PC-3 (cell line): ENCODE data around the gene CEBPG. TPM values are rescaled to one million over a fixed set of nuclear protein-coding genes. Genes with fewer than 3 reads are reported as not detected.

Experiments used
- ATAC-seq: fragments of 200-7000 bp; cut with Tn5 transposase; 2 replicates; pipeline ENCODE4 v1.9.1; 2020; ENCODE audit warnings: mild to moderate bottlenecking, moderate library complexity
- BruUV-seq: library from RNA; stranded (reverse); fragments of 400-500 nt; replicated peaks from 2 replicates; lab custom pipeline; 2021; lab: Mats Ljungman, UMichigan
- CTCF ChIA-PET: fragments of 300-600 bp; sonication (Branson Sonifier 250); formaldehyde crosslinking; loops from one replicate; lab custom pipeline; 2022; ENCODE audit warnings: antibody characterized with exemption; lab: Charles Lee
- POLR2A ChIA-PET: fragments of 300-600 bp; sonication (Branson Sonifier 250); formaldehyde crosslinking; loops from one replicate; lab custom pipeline; 2022; ENCODE audit warnings: antibody characterized with exemption; ENCODE audit not compliant: unreplicated experiment; lab: Charles Lee
- DNase-seq: peaks from one replicate; pipeline ENCODE4 v3.0.0-alpha.2; 2015
- H2AFZ ChIP-seq: fragments of 300-600 bp; sonication (generic); 2 replicates; pipeline ENCODE4 v1.6.0; 2016; ENCODE audit warnings: antibody characterized with exemption, low read length
- H3F3A ChIP-seq: fragments of 300-600 bp; sonication (generic); one replicate; pipeline ENCODE4 v1.6.0; 2017; ENCODE audit warnings: antibody characterized with exemption, low read length, control low read depth, mild to moderate bottlenecking; ENCODE audit not compliant: unreplicated experiment
- H3K27ac ChIP-seq: fragments of 300-600 bp; sonication (generic); 2 replicates; pipeline ENCODE4 v1.5.1; 2016; ENCODE audit warnings: mild to moderate bottlenecking, low read length
- H3K27me3 ChIP-seq: fragments of 300-600 bp; sonication (generic); 2 replicates; pipeline ENCODE4 v1.6.1; 2016; ENCODE audit warnings: low read length, mixed read lengths
- H3K36me3 ChIP-seq: fragments of 300-600 bp; sonication (generic); 2 replicates; pipeline ENCODE4 v1.6.1; 2016; ENCODE audit warnings: low read depth, mixed run types, low read length, mixed read lengths
- H3K4me1 ChIP-seq: fragments of 300-600 bp; sonication (generic); 2 replicates; pipeline ENCODE4 v1.5.1; 2016; ENCODE audit warnings: low read length; ENCODE audit not compliant: insufficient read depth
- H3K4me2 ChIP-seq: fragments of 300-600 bp; sonication (generic); 2 replicates; pipeline ENCODE4 v1.6.0; 2016; ENCODE audit warnings: low read length
- H3K4me3 ChIP-seq: fragments of 300-600 bp; sonication (generic); 2 replicates; pipeline ENCODE4 v1.5.1; 2016; ENCODE audit warnings: mild to moderate bottlenecking, low read length, mixed read lengths
- H3K79me2 ChIP-seq: fragments of 300-600 bp; sonication (generic); 2 replicates; pipeline ENCODE4 v1.6.1; 2017; ENCODE audit warnings: low read length, mixed read lengths
- H3K9ac ChIP-seq: fragments of 300-600 bp; sonication (generic); 2 replicates; pipeline ENCODE4 v1.6.0; 2016; ENCODE audit warnings: mild to moderate bottlenecking, low read length
- H3K9me2 ChIP-seq: fragments of 300-600 bp; sonication (generic); replicated peaks from 2 replicates; pipeline ENCODE4 v1.6.1; 2016; ENCODE audit warnings: mixed run types, low read length, mixed read lengths
- H3K9me3 ChIP-seq: fragments of 300-600 bp; sonication (generic); 2 replicates; pipeline ENCODE4 v1.6.1; 2016; ENCODE audit warnings: low read length, mixed read lengths
- H4K20me1 ChIP-seq: fragments of 300-600 bp; sonication (generic); 2 replicates; pipeline ENCODE4 v1.6.1; 2016; ENCODE audit warnings: low read length, mixed read lengths
- CTCF ChIP-seq: fragments of 300-600 bp; sonication (generic); conservative IDR thresholded peaks from 2 replicates; pipeline ENCODE4 v1.5.1; 2017; ENCODE audit warnings: antibody characterized with exemption, low read depth, mild to moderate bottlenecking, low read length
- EZH2 ChIP-seq: fragments of 300-600 bp; sonication (generic); IDR thresholded peaks from one replicate; pipeline ENCODE4 v1.6.1; 2017; ENCODE audit warnings: antibody characterized with exemption, mild to moderate bottlenecking, low read length; ENCODE audit not compliant: unreplicated experiment
- EZH2phosphoT487 ChIP-seq: fragments of 300-600 bp; sonication (generic); IDR thresholded peaks from 2 replicates; pipeline ENCODE4 v1.6.1; 2018; ENCODE audit warnings: mild to moderate bottlenecking, antibody characterized with exemption, low read length, borderline replicate concordance
- intact Hi-C: fragments of 100-400 bp; cut with micrococcal nuclease; formaldehyde crosslinking; loops from 2 replicates; pipeline ENCODE4 v1.9.0; 2023
- total RNA-seq: library from RNA; depleted of rRNA; stranded (reverse); fragments of >200 nt; gene quantifications from 2 replicates; pipeline ENCODE4 v1.2.3, GENCODE V29; 2014; rRNA removed

The CEBPG gene
- total RNA-seq, 1 experiment from 2014 or later, result 24.6 TPM

- H3K9me3 ChIP-seq, result no peaks in the 10 kb centered on the region
- ATAC-seq (no peak), DNase-seq (no peak)
- TF ChIP-seq EZH2phosphoT487, result no peak
- TF ChIP-seq CTCF, result no peak
- no peak for TF ChIP-seq EZH2
- ChIA-PET POLR2A (no interaction called here), CTCF (no interaction called here)
- H3K9ac ChIP-seq, result no peak overlapping the region
- H3K27ac ChIP-seq, result no peak overlapping the region
- BruUV-seq, result no TSS peak
- no peaks in the 10 kb centered on the region for H3K27me3 ChIP-seq
- no peaks in the 10 kb centered on the region for H3K79me2 ChIP-seq
- H3K4me3 ChIP-seq, result no peak overlapping the region
- H3F3A ChIP-seq, result no peaks in the 10 kb centered on the region
- H3K9me2 ChIP-seq, result no peaks in the 10 kb centered on the region
- intact Hi-C loops, result no loop called here
- no peak overlapping the region for H2AFZ ChIP-seq
- no peaks in the 10 kb centered on the region for H3K36me3 ChIP-seq
- no peak overlapping the region for H3K4me2 ChIP-seq
- H4K20me1 ChIP-seq, result no peaks in the 10 kb centered on the region
- no peaks in the 10 kb centered on the region for H3K4me1 ChIP-seq
Measured at GRCh38 chr19:33432015-33432414, 58.5 kb downstream of the CEBPG start.

Other genes with a start within 250 kb of the CEBPG start
- gene WDR88, start 241.6 kb upstream of the CEBPG start, total RNA-seq, result not detected in 2 replicates
- 20.4 and 25.9 TPM in 2 replicates for gene LRP3, start 179.4 kb upstream of the CEBPG start, total RNA-seq
- not detected in 2 replicates for gene SLC7A10, start 147.9 kb upstream of the CEBPG start, total RNA-seq
- 2.9 and 6.3 TPM in 2 replicates for gene CEBPA, start 71.2 kb upstream of the CEBPG start, total RNA-seq
- gene PEPD, start 148.1 kb downstream of the CEBPG start, total RNA-seq, result 53.4 and 59.0 TPM in 2 replicates
- 0.36 TPM in 1 of 2 replicates, not detected in the other for gene CHST8, start 248.2 kb downstream of the CEBPG start, total RNA-seq